GM21528 (cell line): ENCODE measurements around the gene QRFP.

Experiments
- ATAC-seq: cut with Tn5 transposase; IDR thresholded peaks from one replicate; pipeline ENCODE4 v1.9.1; 2021; ENCODE audit warnings: mild to moderate bottlenecking, moderate library complexity; ENCODE audit not compliant: unreplicated experiment, low FRiP score

Gene QRFP

GRCh38 chr9:130893341-130894101 is 3.1 kb downstream of the QRFP start:
- no peak for ATAC-seq

- no peak for ATAC-seq
Observed at GRCh38 chr9:130892477-130893304, 3.9 kb downstream of the QRFP start.

- no peak for ATAC-seq
Observed at GRCh38 chr9:130891688-130892476, 4.7 kb downstream of the QRFP start.

GRCh38 chr9:130890870-130891687 is 5.5 kb downstream of the QRFP start:
- no peak for ATAC-seq

- no peak for ATAC-seq
Observed at GRCh38 chr9:130890124-130890523, 6.5 kb downstream of the QRFP start.

GRCh38 chr9:130888146-130888885 is 8.3 kb downstream of the QRFP start:
- no peak for ATAC-seq

GRCh38 chr9:130887494-130888144 is 9.0 kb downstream of the QRFP start:
- ATAC-seq: no peak

- ATAC-seq: no peak
Observed at GRCh38 chr9:130886981-130887380, 9.6 kb downstream of the QRFP start.

- ATAC-seq: no peak
Observed at GRCh38 chr9:130885484-130886375, 10.9 kb downstream of the QRFP start.

- ATAC-seq: no peak
Observed at GRCh38 chr9:130884542-130885483, 11.8 kb downstream of the QRFP start.

- ATAC-seq: no peak
Observed at GRCh38 chr9:130884111-130884531, 12.5 kb downstream of the QRFP start.

- no peak for ATAC-seq
Observed at GRCh38 chr9:130883479-130883878, 13.1 kb downstream of the QRFP start.

GRCh38 chr9:130882696-130883225 is 13.9 kb downstream of the QRFP start:
- no peak for ATAC-seq

- no peak for ATAC-seq
Observed at GRCh38 chr9:130881516-130881915, 15.1 kb downstream of the QRFP start.

GRCh38 chr9:130880599-130881220 is 15.9 kb downstream of the QRFP start:
- no peak for ATAC-seq

- ATAC-seq: no peak
Observed at GRCh38 chr9:130879863-130880411, 16.7 kb downstream of the QRFP start.
